SK-N-SH (cell line): ENCODE data around the gene SNED1.

ENCODE experiments used
- CTCF ChIP-seq: fragments of 200-600 bp; sonication (generic); IDR thresholded peaks from 2 replicates; pipeline ENCODE4 v1.6.1; 2017; ENCODE audit warnings: antibody characterized with exemption, mild to moderate bottlenecking, moderate library complexity
- EZH2phosphoT487 ChIP-seq: fragments of 200-600 bp; sonication (generic); IDR thresholded peaks from 2 replicates; pipeline ENCODE4 v1.6.1; 2017; ENCODE audit warnings: low read depth, mixed run types, mild to moderate bottlenecking, antibody characterized with exemption, moderate library complexity, borderline replicate concordance
- FOXJ3 ChIP-seq: sonication (generic); formaldehyde crosslinking; IDR thresholded peaks from 2 replicates; pipeline ENCODE4 v1.5.1; 2020; ENCODE audit warnings: mild to moderate bottlenecking, missing genetic modification reagents
- FOXM1 ChIP-seq: IDR thresholded peaks from 2 replicates; pipeline ENCODE4 v1.4.0; 2012; ENCODE audit warnings: low read depth, mild to moderate bottlenecking
- GATA2 ChIP-seq: sonication (generic); formaldehyde crosslinking; IDR thresholded peaks from 2 replicates; pipeline ENCODE4 v1.5.0; 2020; ENCODE audit warnings: mild to moderate bottlenecking, missing genetic modification reagents
- MAX ChIP-seq: IDR thresholded peaks from 2 replicates; pipeline ENCODE4 v1.4.0; 2012; ENCODE audit warnings: low read depth
- POLR2AphosphoS5 ChIP-seq: IDR thresholded peaks from 2 replicates; pipeline ENCODE4 v1.6.1; 2012; ENCODE audit warnings: low read depth, low read length
- REST ChIP-seq: IDR thresholded peaks from 2 replicates; pipeline ENCODE4 v1.6.1; 2012; ENCODE audit warnings: mild to moderate bottlenecking, low read depth, low read length, moderate library complexity
- RFX5 ChIP-seq: IDR thresholded peaks from 2 replicates; pipeline ENCODE4 v1.6.1; 2012; ENCODE audit warnings: mild to moderate bottlenecking, improper control_type of control experiment, low read length
- RXRA ChIP-seq: IDR thresholded peaks from 2 replicates; pipeline ENCODE4 v1.4.0; 2012; ENCODE audit warnings: low read depth, mild to moderate bottlenecking, borderline replicate concordance
- YY1 ChIP-seq: IDR thresholded peaks from 2 replicates; pipeline ENCODE4 v1.4.0; 2012; ENCODE audit warnings: low read depth, mild to moderate bottlenecking
- ZBTB33 ChIP-seq: IDR thresholded peaks from 2 replicates; pipeline ENCODE4 v1.4.0; 2012; ENCODE audit warnings: low read depth, borderline replicate concordance

- TF ChIP-seq CTCF (no peak), YY1 (no peak), POLR2AphosphoS5 (no peak), FOXJ3 (CRISPR knock-in tag) (no peak), EZH2phosphoT487 (no peak), MAX (no peak), RFX5 (no peak), ZBTB33 (no peak), GATA2 (CRISPR knock-in tag) (no peak), RXRA (no peak), FOXM1 (no peak), REST (no peak)
These were observed 86.5 kb downstream of the SNED1 start for GRCh38 chr2:241084856-241085444.
